Measurements from ENCODE around the gene KRTAP10-12. TPM values are rescaled to one million over a fixed set of nuclear protein-coding genes. Genes with fewer than 3 reads are reported as not detected.
A peak's percentile ranks its signal among the peaks of the same experiment; 100 is the strongest.

KRTAP10-12 gene
- polyA plus RNA-seq, 1 of the 3 experiments (the other 2 are of a cell fraction), result not detected

GRCh38 chr21:44706026-44706705 is 9.2 kb downstream of the KRTAP10-12 start (continued):
- TF ChIP-seq TEAD4 (IDR thresholded peaks at IDR 0.05; ENCODE audit: borderline replicate concordance, insufficient read depth), result no peak
- TF ChIP-seq GATA2 (CRISPR knock-in tag; IDR thresholded peaks at IDR 0.05), result no peak
- TF ChIP-seq ZBTB33 (IDR thresholded peaks at IDR 0.05; ENCODE audit: borderline replicate concordance, low read depth), result no peak

- H3K27me3 ChIP-seq (ENCODE audit: insufficient read depth), result peaks cover 84% of the 10 kb centered on the region
- WGBS (ENCODE audit: low lambda C conversion rate), result 25% methylated on average over 27 of the region's 46 CpGs
- POLR2A ChIA-PET, result no interaction called here
Measured at GRCh38 chr21:44706706-44707581, 10.0 kb downstream of the KRTAP10-12 start.

GRCh38 chr21:44708213-44708865 is 11.4 kb downstream of the KRTAP10-12 start:
- H3K4me1 ChIP-seq (ENCODE audit: control insufficient read depth in 1 of 2, insufficient read depth in 2 of 2, low read depth in 1 of 2, low read length in 1 of 2), result no peaks in the 10 kb centered on the region; a peak in 1 of 4 replicates
- WGBS (ENCODE audit: low lambda C conversion rate), result 15% methylated on average over 6 of the region's 13 CpGs
- H3K27me3 ChIP-seq (ENCODE audit: insufficient read depth), result peaks cover 84% of the 10 kb centered on the region
- ChIA-PET CTCF (interaction anchor here (1.0 kb wide), 1 partner anchor 198 kb away, joined by 3 read pairs; no protein-coding TSS in a partner anchor), POLR2A (no interaction called here)
- DNase-seq, result peak; percentile 20
- no peaks in the 10 kb centered on the region for H3K9me3 ChIP-seq
- H3K9ac ChIP-seq, result no peak overlapping the region
- no peak for TF ChIP-seq POLR2AphosphoS5 (IDR thresholded peaks at IDR 0.05; ENCODE audit: low read depth, low read length)
- no peak for TF ChIP-seq RFX5 (IDR thresholded peaks at IDR 0.05; ENCODE audit: low read length)
- no peaks in the 10 kb centered on the region for H3F3A ChIP-seq (replicated peaks; ENCODE audit: insufficient read depth)
- H3K4me2 ChIP-seq, result no peak overlapping the region
- no peaks in the 10 kb centered on the region for H4K20me1 ChIP-seq (ENCODE audit: insufficient read depth)
- no peaks in the 10 kb centered on the region for H3K36me3 ChIP-seq (replicated peaks in 1 of 2; ENCODE audit: control insufficient read depth in 1 of 2, insufficient read depth in 2 of 2, low read length in 1 of 2)
- H3K27ac ChIP-seq (ENCODE audit: low read depth in 2 of 2, low read length in 1 of 2), result no peak overlapping the region
- H2AFZ ChIP-seq (ENCODE audit: low read depth), result no peak overlapping the region
- H3K4me3 ChIP-seq (ENCODE audit: low read depth in 2 of 2, low read length in 1 of 2), result no peak overlapping the region
- no peaks in the 10 kb centered on the region for H3K79me2 ChIP-seq (ENCODE audit: insufficient read depth)
- H3K9me2 ChIP-seq, result no peaks in the 10 kb centered on the region

More at GRCh38 chr21:44706706-44707581, 10.0 kb downstream of the KRTAP10-12 start:
- no peaks in the 10 kb centered on the region for H3K9me2 ChIP-seq
- TF ChIP-seq SMC3 (IDR thresholded peaks at IDR 0.05; ENCODE audit: low read depth, low read length) (no peak), MXI1 (IDR thresholded peaks at IDR 0.05; ENCODE audit: low read depth, low read length) (no peak)
- no peaks in the 10 kb centered on the region for H3K36me3 ChIP-seq (replicated peaks in 1 of 2; ENCODE audit: control insufficient read depth in 1 of 2, insufficient read depth in 2 of 2, low read length in 1 of 2)
- no peaks in the 10 kb centered on the region for H3K9me3 ChIP-seq
- CTCF ChIA-PET, result interaction anchor here (0.7 kb wide), 1 partner anchor 367 kb away, joined by 4 read pairs; no protein-coding TSS in a partner anchor
- no peaks in the 10 kb centered on the region for H3K79me2 ChIP-seq (ENCODE audit: insufficient read depth)
- H4K20me1 ChIP-seq (ENCODE audit: insufficient read depth), result no peaks in the 10 kb centered on the region
- no peak overlapping the region for H3K4me3 ChIP-seq (ENCODE audit: low read depth in 2 of 2, low read length in 1 of 2)
- H3K9ac ChIP-seq, result no peak overlapping the region
- H2AFZ ChIP-seq (ENCODE audit: low read depth), result no peak overlapping the region
- no peak overlapping the region for H3K27ac ChIP-seq (ENCODE audit: low read depth in 2 of 2, low read length in 1 of 2)
- no peaks in the 10 kb centered on the region for H3F3A ChIP-seq (replicated peaks; ENCODE audit: insufficient read depth)
- peak; percentile 21 for DNase-seq
- H3K4me2 ChIP-seq, result no peak overlapping the region
- H3K4me1 ChIP-seq (ENCODE audit: control insufficient read depth in 1 of 2, insufficient read depth in 2 of 2, low read depth in 1 of 2, low read length in 1 of 2), result no peaks in the 10 kb centered on the region; a peak in 1 of 4 replicates

Data from SK-N-SH (cell line).